ENCODE measurements around the gene SOX13. TPM values are rescaled to one million over a fixed set of nuclear protein-coding genes. Genes with fewer than 3 reads are reported as not detected.

Gene SOX13
- total and polyA plus RNA-seq, 3 donors from 2014 or later: 17.8 to 33.4 (median 29.1) TPM

GRCh38 chr1:204077979-204078696, 5.2 kb downstream of the SOX13 start:
- H3K4me1 ChIP-seq: peaks cover 43% of the 10 kb centered on the region
- peak overlapping the region; percentile 29 to 31 for H3K27ac ChIP-seq
- intact Hi-C loops (cut with DNase I; ENCODE audit: low total_unique reads): loop anchor here (10.0 kb wide), 1 partner anchor 47 kb away; no protein-coding TSS in a partner anchor
- H3K9me3 ChIP-seq: no peaks in the 10 kb centered on the region
- TF ChIP-seq POLR2A (IDR thresholded peaks at IDR 0.05) (no peak), CTCF (IDR thresholded peaks at IDR 0.05) (no peak)
- no peaks in the 10 kb centered on the region for H3K27me3 ChIP-seq
- H3K4me3 ChIP-seq: no peak overlapping the region
- 56 to 60% methylated on average over 17 of the region's 17 CpGs for WGBS, 2 donors
- no peak for DNase-seq
- H3K36me3 ChIP-seq (ENCODE audit: low read depth, missing control alignments): no peaks in the 10 kb centered on the region

- WGBS, 2 donors: 47 to 78% methylated on average over 2 to 3 of the region's 3 CpGs
Observed at GRCh38 chr1:204079608-204079999, 6.7 kb downstream of the SOX13 start.

GRCh38 chr1:204080163-204080903, 7.4 kb downstream of the SOX13 start:
- Histone ChIP-seq H3K27ac (peak overlapping the region in 1 of 2 donors; percentile 8), H3K4me1 (peaks cover 55% of the 10 kb centered on the region), H3K36me3 (ENCODE audit: low read depth, missing control alignments) (no peaks in the 10 kb centered on the region), H3K27me3 (no peaks in the 10 kb centered on the region), H3K9me3 (no peaks in the 10 kb centered on the region), H3K4me3 (no peak overlapping the region)
- TF ChIP-seq CTCF (IDR thresholded peaks at IDR 0.05) (no peak), POLR2A (IDR thresholded peaks at IDR 0.05) (no peak)
- intact Hi-C loops (cut with DNase I; ENCODE audit: low total_unique reads): no loop called here
- WGBS, 2 donors: 29 to 59% methylated on average over 7 to 8 of the region's 8 CpGs
- DNase-seq: peak; percentile 74

More at GRCh38 chr1:204079608-204079999, 6.7 kb downstream of the SOX13 start:
- Histone ChIP-seq H3K9me3 (no peaks in the 10 kb centered on the region), H3K27me3 (no peaks in the 10 kb centered on the region), H3K4me3 (no peak overlapping the region), H3K4me1 (peaks cover 53% of the 10 kb centered on the region), H3K27ac (peak overlapping the region in 1 of 2 donors; percentile 8), H3K36me3 (ENCODE audit: low read depth, missing control alignments) (no peaks in the 10 kb centered on the region)
- intact Hi-C loops (cut with DNase I; ENCODE audit: low total_unique reads): loop anchor here (10.0 kb wide), 1 partner anchor 45 kb away; no protein-coding TSS in a partner anchor
- DNase-seq: no peak
- no peak for TF ChIP-seq CTCF (IDR thresholded peaks at IDR 0.05)
- no peak for TF ChIP-seq POLR2A (IDR thresholded peaks at IDR 0.05)

- no peak for DNase-seq
- TF ChIP-seq POLR2A (IDR thresholded peaks at IDR 0.05): no peak
- no peak for TF ChIP-seq CTCF (IDR thresholded peaks at IDR 0.05)
- Histone ChIP-seq H3K27ac (peak overlapping the region; percentile 20 to 31), H3K27me3 (no peaks in the 10 kb centered on the region), H3K4me3 (no peak overlapping the region), H3K4me1 (peaks cover 49% of the 10 kb centered on the region), H3K9me3 (no peaks in the 10 kb centered on the region), H3K36me3 (ENCODE audit: low read depth, missing control alignments) (no peaks in the 10 kb centered on the region)
- intact Hi-C loops (cut with DNase I; ENCODE audit: low total_unique reads): no loop called here
- 45 to 66% methylated on average over 12 to 13 of the region's 13 CpGs for WGBS, 2 donors
Observed at GRCh38 chr1:204081164-204081790, 8.4 kb downstream of the SOX13 start.
